ENCODE results near the gene SCARB2. TPM values are rescaled to one million over a fixed set of nuclear protein-coding genes. Genes with fewer than 3 reads are reported as not detected.
A peak's percentile ranks its signal among the peaks of the same experiment; 100 is the strongest.

Gene SCARB2
- total and polyA plus RNA-seq, 2 donors (not counting 3 experiments of a cell fraction or from before 2014, with no cell fraction given), result 75.2 to 116 TPM

GRCh38 chr4:76207549-76207948 is 6.1 kb downstream of the SCARB2 start:
- Histone ChIP-seq H3K79me2 (ENCODE audit: control insufficient read depth, insufficient read depth, low read length) (peaks cover 80% of the 10 kb centered on the region), H3K4me1 (ENCODE audit: control insufficient read depth, extremely low read depth, insufficient read depth, low read length) (peaks cover 35% of the 10 kb centered on the region), H3K4me2 (ENCODE audit: insufficient read depth, low read length) (peak overlapping the region; percentile 94), H2AFZ (ENCODE audit: low read depth, low read length) (no peak overlapping the region), H3K36me3 (ENCODE audit: control insufficient read depth in 2 of 2, extremely low read depth in 1 of 2, insufficient read depth in 2 of 2, low read length in 2 of 2) (no peaks in the 10 kb centered on the region), H3K4me3 (replicated peaks in 1 of 3; ENCODE audit: insufficient read depth in 1 of 3, low read depth in 1 of 3, low read length in 3 of 3) (no peak overlapping the region), H3K27ac (ENCODE audit: insufficient read depth, low read depth, low read length) (no peak overlapping the region), H3K9me1 (replicated peaks; ENCODE audit: control insufficient read depth, extremely low read depth, insufficient read depth, low read length) (no peaks in the 10 kb centered on the region), H3K27me3 (ENCODE audit: control insufficient read depth in 2 of 2, insufficient read depth in 2 of 2, low read length in 2 of 2) (no peaks in the 10 kb centered on the region), H4K20me1 (replicated peaks; ENCODE audit: control insufficient read depth, extremely low read depth, insufficient read depth, low read length) (no peaks in the 10 kb centered on the region), H3K9me3 (replicated peaks; ENCODE audit: control insufficient read depth, insufficient read depth, low read length) (no peaks in the 10 kb centered on the region), H3K9ac (replicated peaks; ENCODE audit: extremely low read depth, insufficient read depth, low read length) (no peak overlapping the region)
- intact Hi-C loops (cut with micrococcal nuclease) (no loop called here), dilution Hi-C loops (cut with MboI; ENCODE audit: extremely low pct_ligation_motif_present, low sequenced_read_pairs) (no loop called here)
- DNase-seq (ENCODE audit: low read depth, low spot score) (no peak), FAIRE-seq (no peak)
- no TSS peak for BruUV-seq (replicated peaks)
- CTCF ChIA-PET, result interaction anchor here (1.4 to 3.5 kb wide), 2 partner anchors 9 to 28 kb away, joined by 3 to 13 read pairs; no protein-coding TSS in a partner anchor
- POLR2A ChIA-PET, result no interaction called here
- no peak for TF ChIP-seq EZH2 (IDR thresholded peaks at IDR 0.05; ENCODE audit: borderline replicate concordance, low read depth, low read length, severe bottlenecking)
- TF ChIP-seq FOS (IDR thresholded peaks at IDR 0.05; ENCODE audit: borderline replicate concordance, insufficient read depth, low read length), result no peak
- TF ChIP-seq POLR2AphosphoS5 (IDR thresholded peaks at IDR 0.05; ENCODE audit: insufficient read depth, low read depth, low read length), result no peak
- TF ChIP-seq POLR2A (IDR thresholded peaks at IDR 0.05; ENCODE audit: low read depth, low read length), result no peak
- no peak for TF ChIP-seq CTCF (IDR thresholded peaks at IDR 0.05; ENCODE audit: extremely low read depth in 1 of 2, insufficient read depth in 1 of 2, low read depth in 1 of 2, low read length in 2 of 2)
- no peak for TF ChIP-seq MAX (IDR thresholded peaks at IDR 0.05; ENCODE audit: insufficient read depth, insufficient read length)
- TF ChIP-seq GATA2 (IDR thresholded peaks at IDR 0.05; ENCODE audit: insufficient read depth, insufficient read length, low read depth, low read length), result no peak
- no peak for TF ChIP-seq MYC (IDR thresholded peaks at IDR 0.05; ENCODE audit: low read depth, low read length)
- no peak for TF ChIP-seq JUN (IDR thresholded peaks at IDR 0.05; ENCODE audit: borderline replicate concordance, insufficient read depth, insufficient read length, low read depth)
